ENCODE measurements around the gene SPPL2B. TPM values are rescaled to one million over a fixed set of nuclear protein-coding genes. Genes with fewer than 3 reads are reported as not detected.

SPPL2B gene
- total RNA-seq, 1 experiment from 2014 or later, result 18.2 TPM

- Histone ChIP-seq H3K9me3 (ENCODE audit: low read length) (no peaks in the 10 kb centered on the region), H4K20me1 (ENCODE audit: insufficient read depth, low read depth, low read length) (no peaks in the 10 kb centered on the region), H3K9me2 (replicated peaks; ENCODE audit: insufficient read depth, low read length) (no peaks in the 10 kb centered on the region), H3K4me2 (ENCODE audit: low read depth, low read length, poor library complexity, severe bottlenecking) (no peak overlapping the region), H3K27ac (ENCODE audit: low read length) (no peak overlapping the region), H3K4me3 (ENCODE audit: low read length) (no peak overlapping the region), H3K4me1 (ENCODE audit: low read length) (no peaks in the 10 kb centered on the region; the same call in 1 of the 2 replicates), H3K79me2 (ENCODE audit: low read length) (no peaks in the 10 kb centered on the region), H3K27me3 (ENCODE audit: low read length) (peaks cover 3% of the 10 kb centered on the region; the same call in 1 of the 2 replicates), H2AFZ (ENCODE audit: low read length) (no peak overlapping the region), H3K9ac (ENCODE audit: low read length) (no peak overlapping the region), H3K36me3 (ENCODE audit: insufficient read depth, low read length) (no peaks in the 10 kb centered on the region)
- DNase-seq, result no peak
Measured at GRCh38 chr19:2363419-2363818, 34.9 kb downstream of the SPPL2B start.

DNA sequence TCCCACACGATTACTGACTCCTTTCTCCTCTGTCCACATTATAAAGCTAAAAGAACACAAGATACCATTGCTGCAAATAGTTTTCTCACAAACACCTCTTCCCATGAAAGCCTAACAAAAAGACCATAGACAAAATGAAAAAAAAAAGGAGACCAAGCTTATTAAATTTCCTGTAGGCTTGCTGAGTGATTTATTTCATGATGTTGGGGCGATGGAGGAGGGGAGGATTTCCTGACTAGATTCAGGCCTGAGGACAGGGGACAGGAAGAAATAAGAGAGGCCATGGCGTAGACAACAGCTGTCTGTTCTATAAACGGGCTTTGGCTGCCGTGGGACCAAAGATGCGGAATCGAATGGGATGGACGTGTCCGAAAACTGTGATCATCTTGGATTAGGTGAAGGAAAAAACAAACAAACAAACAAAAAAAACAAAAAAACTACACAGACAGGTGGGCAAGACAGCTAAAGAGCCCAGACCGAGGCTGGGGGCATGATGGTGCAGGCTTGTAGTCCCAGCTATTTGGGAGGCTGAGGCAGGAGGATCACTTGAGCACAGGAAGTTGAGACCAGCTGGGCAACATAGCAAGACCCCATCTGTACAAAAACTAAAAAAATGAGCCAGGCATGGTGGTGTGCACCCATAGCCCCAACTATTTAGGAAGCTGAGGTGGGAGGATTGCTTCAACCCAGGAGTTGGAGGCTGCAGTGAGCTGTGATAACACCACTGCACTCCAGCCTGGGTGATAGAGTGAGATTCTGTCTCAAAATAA, 36.9 kb downstream of the SPPL2B start:
- Histone ChIP-seq H3K4me3 (ENCODE audit: low read length) (no peak overlapping the region), H3K27me3 (ENCODE audit: low read length) (peaks cover 3% of the 10 kb centered on the region; the same call in 1 of the 2 replicates), H2AFZ (ENCODE audit: low read length) (no peak overlapping the region), H3K27ac (ENCODE audit: low read length) (no peak overlapping the region), H3K79me2 (ENCODE audit: low read length) (no peaks in the 10 kb centered on the region), H3K9me3 (ENCODE audit: low read length) (no peaks in the 10 kb centered on the region), H3K4me2 (ENCODE audit: low read depth, low read length, poor library complexity, severe bottlenecking) (no peak overlapping the region), H4K20me1 (ENCODE audit: insufficient read depth, low read depth, low read length) (no peaks in the 10 kb centered on the region), H3K9me2 (replicated peaks; ENCODE audit: insufficient read depth, low read length) (no peaks in the 10 kb centered on the region), H3K4me1 (ENCODE audit: low read length) (no peaks in the 10 kb centered on the region; the same call in 1 of the 2 replicates), H3K9ac (ENCODE audit: low read length) (no peak overlapping the region), H3K36me3 (ENCODE audit: insufficient read depth, low read length) (no peaks in the 10 kb centered on the region)
- DNase-seq, result no peak

DNA sequence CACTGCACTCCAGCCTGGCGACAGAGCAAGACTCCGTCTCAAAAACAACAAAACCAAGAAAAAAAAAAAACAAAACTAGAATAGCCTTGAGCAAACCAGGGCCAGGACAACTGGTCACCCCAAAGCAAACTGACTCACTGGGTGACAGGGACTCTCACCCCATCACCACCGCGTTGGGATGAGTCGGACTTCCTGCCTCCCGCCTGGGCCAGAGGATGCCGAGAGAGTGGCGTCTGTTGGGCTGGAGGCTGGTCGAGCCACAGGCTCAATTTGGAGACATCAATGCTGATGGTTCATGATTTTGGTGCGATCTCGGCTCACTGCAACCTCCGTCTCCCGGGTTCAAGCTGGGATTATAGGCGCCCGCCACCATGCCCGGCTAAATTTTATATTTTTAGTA, 43.2 kb downstream of the SPPL2B start:
- H3K4me1 ChIP-seq (ENCODE audit: low read length), result no peaks in the 10 kb centered on the region; the same call in 1 of the 2 replicates
- no peak overlapping the region for H3K4me3 ChIP-seq (ENCODE audit: low read length)
- H3K79me2 ChIP-seq (ENCODE audit: low read length), result no peaks in the 10 kb centered on the region
- H3K36me3 ChIP-seq (ENCODE audit: insufficient read depth, low read length), result no peaks in the 10 kb centered on the region
- H3K9ac ChIP-seq (ENCODE audit: low read length), result no peak overlapping the region
- no peaks in the 10 kb centered on the region; the same call in 1 of the 2 replicates for H3K27me3 ChIP-seq (ENCODE audit: low read length)
- no peaks in the 10 kb centered on the region for H4K20me1 ChIP-seq (ENCODE audit: insufficient read depth, low read depth, low read length)
- H3K4me2 ChIP-seq (ENCODE audit: low read depth, low read length, poor library complexity, severe bottlenecking), result no peak overlapping the region
- no peaks in the 10 kb centered on the region; the same call in 1 of the 2 replicates for H3K9me3 ChIP-seq (ENCODE audit: low read length)
- no peaks in the 10 kb centered on the region for H3K9me2 ChIP-seq (replicated peaks; ENCODE audit: insufficient read depth, low read length)
- H3K27ac ChIP-seq (ENCODE audit: low read length), result no peak overlapping the region
- DNase-seq, result no peak
- H2AFZ ChIP-seq (ENCODE audit: low read length), result no peak overlapping the region

- no peak overlapping the region for H2AFZ ChIP-seq (ENCODE audit: low read length)
Measured at GRCh38 chr19:2372076-2372612, 43.7 kb downstream of the SPPL2B start.

DNA sequence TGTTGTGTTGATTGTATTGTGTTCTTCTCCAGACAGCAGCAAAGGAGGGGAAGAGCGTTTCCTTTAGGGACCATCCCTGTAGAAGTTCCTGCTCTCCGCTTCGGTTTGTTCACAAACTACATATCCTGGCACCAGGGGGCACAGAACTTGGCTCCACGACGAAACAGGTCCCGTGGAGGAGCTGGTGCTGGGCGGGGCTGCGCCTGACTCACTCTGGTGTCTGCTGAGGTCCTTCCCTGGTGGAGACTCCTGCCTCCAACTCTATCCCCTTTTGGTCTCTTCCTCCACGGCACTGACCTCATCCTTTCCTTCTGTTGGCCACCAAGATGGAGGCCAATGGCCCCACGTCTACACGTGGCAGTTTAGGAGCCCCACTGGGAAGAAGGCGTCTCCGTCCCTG, 46.3 kb downstream of the SPPL2B start:
- Histone ChIP-seq H3K4me2 (ENCODE audit: low read depth, low read length, poor library complexity, severe bottlenecking) (no peak overlapping the region), H3K9me3 (ENCODE audit: low read length) (no peaks in the 10 kb centered on the region; the same call in 1 of the 2 replicates), H3K36me3 (ENCODE audit: insufficient read depth, low read length) (no peaks in the 10 kb centered on the region), H3K27me3 (ENCODE audit: low read length) (no peaks in the 10 kb centered on the region; the same call in 1 of the 2 replicates), H3K4me3 (ENCODE audit: low read length) (no peak overlapping the region), H4K20me1 (ENCODE audit: insufficient read depth, low read depth, low read length) (no peaks in the 10 kb centered on the region), H3K9me2 (replicated peaks; ENCODE audit: insufficient read depth, low read length) (no peaks in the 10 kb centered on the region), H2AFZ (ENCODE audit: low read length) (no peak overlapping the region), H3K27ac (ENCODE audit: low read length) (no peak overlapping the region), H3K4me1 (ENCODE audit: low read length) (no peaks in the 10 kb centered on the region), H3K79me2 (ENCODE audit: low read length) (no peaks in the 10 kb centered on the region), H3K9ac (ENCODE audit: low read length) (no peak overlapping the region)
- no peak for DNase-seq

More at GRCh38 chr19:2372076-2372612, 43.7 kb downstream of the SPPL2B start:
- Histone ChIP-seq H3K79me2 (ENCODE audit: low read length) (no peaks in the 10 kb centered on the region), H3K27ac (ENCODE audit: low read length) (no peak overlapping the region), H3K9me2 (replicated peaks; ENCODE audit: insufficient read depth, low read length) (no peaks in the 10 kb centered on the region), H3K9ac (ENCODE audit: low read length) (no peak overlapping the region), H3K4me3 (ENCODE audit: low read length) (no peak overlapping the region), H4K20me1 (ENCODE audit: insufficient read depth, low read depth, low read length) (no peaks in the 10 kb centered on the region), H3K27me3 (ENCODE audit: low read length) (no peaks in the 10 kb centered on the region; the same call in 1 of the 2 replicates), H3K9me3 (ENCODE audit: low read length) (no peaks in the 10 kb centered on the region; the same call in 1 of the 2 replicates), H3K4me1 (ENCODE audit: low read length) (no peaks in the 10 kb centered on the region; the same call in 1 of the 2 replicates), H3K36me3 (ENCODE audit: insufficient read depth, low read length) (no peaks in the 10 kb centered on the region), H3K4me2 (ENCODE audit: low read depth, low read length, poor library complexity, severe bottlenecking) (no peak overlapping the region)
- no peak for DNase-seq

GRCh38 chr19:2375353-2376121, 47.1 kb downstream of the SPPL2B start:
- no peak overlapping the region for H3K4me2 ChIP-seq (ENCODE audit: low read depth, low read length, poor library complexity, severe bottlenecking)
- H3K9me2 ChIP-seq (replicated peaks; ENCODE audit: insufficient read depth, low read length), result no peaks in the 10 kb centered on the region
- H4K20me1 ChIP-seq (ENCODE audit: insufficient read depth, low read depth, low read length), result no peaks in the 10 kb centered on the region
- no peak overlapping the region for H3K27ac ChIP-seq (ENCODE audit: low read length)
- H3K4me1 ChIP-seq (ENCODE audit: low read length), result no peaks in the 10 kb centered on the region
- peak; percentile 80 for DNase-seq
- H3K79me2 ChIP-seq (ENCODE audit: low read length), result no peaks in the 10 kb centered on the region
- H2AFZ ChIP-seq (ENCODE audit: low read length), result no peak overlapping the region
- no peak overlapping the region for H3K4me3 ChIP-seq (ENCODE audit: low read length)
- H3K9me3 ChIP-seq (ENCODE audit: low read length), result no peaks in the 10 kb centered on the region; the same call in 1 of the 2 replicates
- H3K27me3 ChIP-seq (ENCODE audit: low read length), result no peaks in the 10 kb centered on the region
- no peak overlapping the region for H3K9ac ChIP-seq (ENCODE audit: low read length)
- H3K36me3 ChIP-seq (ENCODE audit: insufficient read depth, low read length), result no peaks in the 10 kb centered on the region

GRCh38 chr19:2376784-2377519, 48.5 kb downstream of the SPPL2B start:
- Histone ChIP-seq H3K4me2 (ENCODE audit: low read depth, low read length, poor library complexity, severe bottlenecking) (no peak overlapping the region), H3K79me2 (ENCODE audit: low read length) (no peaks in the 10 kb centered on the region), H3K36me3 (ENCODE audit: insufficient read depth, low read length) (no peaks in the 10 kb centered on the region), H3K9me3 (ENCODE audit: low read length) (no peaks in the 10 kb centered on the region; the same call in 1 of the 2 replicates), H3K9me2 (replicated peaks; ENCODE audit: insufficient read depth, low read length) (no peaks in the 10 kb centered on the region), H4K20me1 (ENCODE audit: insufficient read depth, low read depth, low read length) (no peaks in the 10 kb centered on the region), H3K4me3 (ENCODE audit: low read length) (no peak overlapping the region), H3K27ac (ENCODE audit: low read length) (no peak overlapping the region), H2AFZ (ENCODE audit: low read length) (no peak overlapping the region), H3K4me1 (ENCODE audit: low read length) (no peaks in the 10 kb centered on the region), H3K9ac (ENCODE audit: low read length) (no peak overlapping the region), H3K27me3 (ENCODE audit: low read length) (no peaks in the 10 kb centered on the region)
- no peak for DNase-seq

Data from Karpas-422 (cell line).